ENCODE measurements around the gene ARHGAP45.

ARHGAP45 gene

GRCh38 chr19:1066251-1066747 lies 668 bp upstream of the ARHGAP45 start:
- H3K23ac ChIP-seq (ENCODE audit: low read depth, low read length, poor library complexity), result peak overlapping the region; percentile 93
- peak overlapping the region; percentile 97 for H3K14ac ChIP-seq (ENCODE audit: low read length)
- peak overlapping the region; percentile 93 for H2AK5ac ChIP-seq (ENCODE audit: low read depth, low read length)
- H3K4me2 ChIP-seq (ENCODE audit: insufficient read depth, low read length, poor library complexity, severe bottlenecking), result peak overlapping the region; percentile 73
- peak overlapping the region; percentile 97 for H3K18ac ChIP-seq (ENCODE audit: low read length)
- H3K27me3 ChIP-seq (ENCODE audit: control insufficient read depth in 3 of 3, insufficient read depth in 3 of 3, low read depth in 1 of 3, low read length in 3 of 3), result peaks cover 4 to 46% (median 42%) of the 10 kb centered on the region in 3 experiments
- WGBS, 2 donors (ENCODE audit: extremely low coverage in 2 of 2, insufficient read length in 2 of 2, insufficient replicate concordance in 1 of 2), result no CpG with 5 or more reads among the region's 17 CpGs
- H2BK15ac ChIP-seq (ENCODE audit: low read length), result peak overlapping the region; percentile 98
- no peaks in the 10 kb centered on the region for H3K36me3 ChIP-seq (replicated peaks in 1 of 2; ENCODE audit: control insufficient read depth in 2 of 2, insufficient read depth in 2 of 2, low read length in 2 of 2)
- no peak overlapping the region for H3K4ac ChIP-seq (ENCODE audit: low read length)
- peak overlapping the region; percentile 72 for H4K8ac ChIP-seq (ENCODE audit: low read depth, low read length)
- peaks cover 0 to 3% of the 10 kb centered on the region in 2 donors for H3K9me3 ChIP-seq (replicated peaks in 1 of 2; ENCODE audit: control insufficient read depth in 2 of 2, insufficient read depth in 1 of 2, low read depth in 1 of 2, low read length in 2 of 2)
- H2BK5ac ChIP-seq (ENCODE audit: low read length), result no peak overlapping the region
- peak overlapping the region; percentile 53 for H4K91ac ChIP-seq (ENCODE audit: low read depth, low read length, poor library complexity)
- peaks cover 8 to 12% of the 10 kb centered on the region in 2 donors for H3K4me1 ChIP-seq (ENCODE audit: control insufficient read depth in 2 of 2, insufficient read depth in 1 of 2, low read depth in 1 of 2, low read length in 2 of 2)
- no peak for DNase-seq (ENCODE audit: low spot score)
- no peak overlapping the region for H3K27ac ChIP-seq (replicated peaks; ENCODE audit: low read length)
- H3K9ac ChIP-seq (ENCODE audit: low read depth, low read length, poor library complexity), result peak overlapping the region; percentile 60
- peak overlapping the region; percentile 73 for H2BK12ac ChIP-seq (ENCODE audit: low read length)
- H2AFZ ChIP-seq (ENCODE audit: low read length), result peak overlapping the region; percentile 88
- peak overlapping the region; percentile 72 for H2BK120ac ChIP-seq (ENCODE audit: low read depth, low read length)
- H3K4me3 ChIP-seq (ENCODE audit: low read length in 2 of 2), result no peak overlapping the region
- peaks cover 5% of the 10 kb centered on the region for H3K79me1 ChIP-seq (ENCODE audit: low read depth, low read length)

- peaks cover 8 to 12% of the 10 kb centered on the region in 2 donors for H3K4me1 ChIP-seq (ENCODE audit: control insufficient read depth in 2 of 2, insufficient read depth in 1 of 2, low read depth in 1 of 2, low read length in 2 of 2)
- DNase-seq (ENCODE audit: low spot score), result no peak
- H3K4me3 ChIP-seq (ENCODE audit: low read length in 2 of 2), result peak overlapping the region in 1 of 2 donors; percentile 33
- no peak overlapping the region for H2BK120ac ChIP-seq (ENCODE audit: low read depth, low read length)
- no peak overlapping the region for H3K14ac ChIP-seq (ENCODE audit: low read length)
- H4K8ac ChIP-seq (ENCODE audit: low read depth, low read length), result no peak overlapping the region
- peak overlapping the region; percentile 88 for H2AFZ ChIP-seq (ENCODE audit: low read length)
- peaks cover 5% of the 10 kb centered on the region for H3K79me1 ChIP-seq (ENCODE audit: low read depth, low read length)
- H4K91ac ChIP-seq (ENCODE audit: low read depth, low read length, poor library complexity), result no peak overlapping the region
- peak overlapping the region; percentile 97 for H3K18ac ChIP-seq (ENCODE audit: low read length)
- no peak overlapping the region for H2BK15ac ChIP-seq (ENCODE audit: low read length)
- no peak overlapping the region for H3K9ac ChIP-seq (ENCODE audit: low read depth, low read length, poor library complexity)
- H3K36me3 ChIP-seq (replicated peaks in 1 of 2; ENCODE audit: control insufficient read depth in 2 of 2, insufficient read depth in 2 of 2, low read length in 2 of 2), result no peaks in the 10 kb centered on the region
- peak overlapping the region; percentile 73 for H3K4me2 ChIP-seq (ENCODE audit: insufficient read depth, low read length, poor library complexity, severe bottlenecking)
- peak overlapping the region; percentile 53 for H2BK5ac ChIP-seq (ENCODE audit: low read length)
- peaks cover 4 to 49% (median 46%) of the 10 kb centered on the region in 3 experiments for H3K27me3 ChIP-seq (ENCODE audit: control insufficient read depth in 3 of 3, insufficient read depth in 3 of 3, low read depth in 1 of 3, low read length in 3 of 3)
- no CpG with 5 or more reads among the region's 38 CpGs for WGBS, 2 donors (ENCODE audit: extremely low coverage in 2 of 2, insufficient read length in 2 of 2, insufficient replicate concordance in 1 of 2)
- H3K27ac ChIP-seq (replicated peaks; ENCODE audit: low read length), result no peak overlapping the region
- no peak overlapping the region for H2BK12ac ChIP-seq (ENCODE audit: low read length)
- H3K9me3 ChIP-seq (replicated peaks in 1 of 2; ENCODE audit: control insufficient read depth in 2 of 2, insufficient read depth in 1 of 2, low read depth in 1 of 2, low read length in 2 of 2), result peaks cover 0 to 3% of the 10 kb centered on the region in 2 donors
- H3K4ac ChIP-seq (ENCODE audit: low read length), result no peak overlapping the region
- H3K23ac ChIP-seq (ENCODE audit: low read depth, low read length, poor library complexity), result peak overlapping the region; percentile 93
- H2AK5ac ChIP-seq (ENCODE audit: low read depth, low read length), result peak overlapping the region; percentile 97
Observed at GRCh38 chr19:1067341-1067957, 482 bp downstream of the ARHGAP45 start.

- Histone ChIP-seq H2AFZ (ENCODE audit: low read length) (no peak overlapping the region), H3K18ac (ENCODE audit: low read length) (no peak overlapping the region), H3K27me3 (ENCODE audit: control insufficient read depth in 3 of 3, insufficient read depth in 3 of 3, low read depth in 1 of 3, low read length in 3 of 3) (peaks cover 4 to 49% (median 46%) of the 10 kb centered on the region in 3 experiments), H3K4me3 (ENCODE audit: low read length in 2 of 2) (no peak overlapping the region), H2BK120ac (ENCODE audit: low read depth, low read length) (no peak overlapping the region), H2AK5ac (ENCODE audit: low read depth, low read length) (peak overlapping the region; percentile 97), H2BK5ac (ENCODE audit: low read length) (peak overlapping the region; percentile 53), H3K14ac (ENCODE audit: low read length) (no peak overlapping the region), H4K8ac (ENCODE audit: low read depth, low read length) (no peak overlapping the region), H3K9me3 (replicated peaks in 1 of 2; ENCODE audit: control insufficient read depth in 2 of 2, insufficient read depth in 1 of 2, low read depth in 1 of 2, low read length in 2 of 2) (peaks cover 0 to 3% of the 10 kb centered on the region in 2 donors), H2BK15ac (ENCODE audit: low read length) (peak overlapping the region; percentile 92), H3K9ac (ENCODE audit: low read depth, low read length, poor library complexity) (peak overlapping the region; percentile 60), H3K4ac (ENCODE audit: low read length) (no peak overlapping the region), H3K27ac (replicated peaks; ENCODE audit: low read length) (no peak overlapping the region), H3K23ac (ENCODE audit: low read depth, low read length, poor library complexity) (peak overlapping the region; percentile 55), H3K36me3 (replicated peaks in 1 of 2; ENCODE audit: control insufficient read depth in 2 of 2, insufficient read depth in 2 of 2, low read length in 2 of 2) (peaks cover 0 to 8% of the 10 kb centered on the region in 2 donors), H2BK12ac (ENCODE audit: low read length) (peak overlapping the region; percentile 94), H3K4me1 (ENCODE audit: control insufficient read depth in 2 of 2, insufficient read depth in 1 of 2, low read depth in 1 of 2, low read length in 2 of 2) (peaks cover 8 to 12% of the 10 kb centered on the region in 2 donors), H4K91ac (ENCODE audit: low read depth, low read length, poor library complexity) (peak overlapping the region; percentile 53), H3K4me2 (ENCODE audit: insufficient read depth, low read length, poor library complexity, severe bottlenecking) (no peak overlapping the region), H3K79me1 (ENCODE audit: low read depth, low read length) (peaks cover 5% of the 10 kb centered on the region)
- no peak for DNase-seq (ENCODE audit: low spot score)
- no CpG with 5 or more reads among the region's 45 CpGs for WGBS, 2 donors (ENCODE audit: extremely low coverage in 2 of 2, insufficient read length in 2 of 2, insufficient replicate concordance in 1 of 2)
Observed at GRCh38 chr19:1068009-1069001, 1.3 kb downstream of the ARHGAP45 start.
